COLO668 (cell line): ENCODE measurements around the gene BHLHA9.

Source experiments
- DNase-seq: peaks from one replicate; lab custom pipeline; 2025; ENCODE audit not compliant: unreplicated experiment; lab: John Stamatoyannopoulos, UW

The BHLHA9 gene

DNA sequence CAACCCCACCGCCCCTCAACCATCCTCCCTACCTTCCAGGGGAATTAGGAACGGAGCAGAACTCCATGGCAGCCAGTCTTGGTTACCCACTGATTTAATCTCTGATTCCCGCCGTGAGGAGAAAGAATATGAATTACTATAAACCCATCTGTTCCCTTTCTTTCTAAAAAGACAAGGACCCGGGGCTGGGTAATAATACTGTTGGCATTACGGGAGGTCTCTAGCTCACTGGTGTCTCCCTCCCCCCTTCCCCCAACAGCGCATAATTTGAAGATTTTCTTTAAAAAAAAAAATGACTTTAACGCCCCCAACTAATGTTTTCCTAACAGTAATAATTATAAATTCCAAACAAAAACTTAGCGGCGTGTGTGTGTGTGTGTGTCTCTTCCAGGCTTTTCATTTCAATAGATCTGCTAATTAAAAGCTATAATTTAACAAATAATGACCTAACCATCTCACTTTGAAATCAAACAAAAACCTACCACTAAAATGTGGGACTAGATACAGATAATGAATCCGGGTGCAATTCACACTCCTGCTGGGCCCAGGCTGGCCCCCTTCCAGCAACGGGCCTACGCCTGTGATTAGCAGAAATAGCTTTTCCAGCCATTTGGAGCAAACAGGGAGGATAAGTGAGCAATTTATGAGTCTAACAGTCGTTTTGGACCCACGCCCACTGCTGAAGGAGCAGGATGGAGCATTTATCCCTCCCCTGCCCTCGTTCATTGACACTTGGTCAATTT, 18.2 kb upstream of the BHLHA9 start:
- no peak for DNase-seq

DNA sequence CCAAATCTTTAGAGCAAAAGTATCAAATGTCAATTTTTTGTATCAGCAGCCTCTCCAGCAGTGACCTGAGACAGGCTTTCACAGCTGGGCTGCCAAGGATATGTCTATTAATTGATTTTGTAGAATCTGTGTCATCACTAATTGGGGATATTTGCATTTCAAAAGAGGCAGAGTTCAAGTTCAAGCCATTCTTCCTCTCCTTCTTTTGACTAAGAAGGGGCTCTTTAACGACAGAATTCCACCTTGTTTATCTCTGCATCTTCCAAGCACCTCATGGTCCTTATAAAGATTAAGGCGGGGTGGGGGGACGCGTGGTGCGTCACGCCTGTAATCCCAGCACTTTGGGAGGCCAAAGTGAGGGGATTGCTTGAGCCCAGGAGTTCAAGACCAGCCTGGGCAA, 15.2 kb upstream of the BHLHA9 start:
- no peak for DNase-seq

DNA sequence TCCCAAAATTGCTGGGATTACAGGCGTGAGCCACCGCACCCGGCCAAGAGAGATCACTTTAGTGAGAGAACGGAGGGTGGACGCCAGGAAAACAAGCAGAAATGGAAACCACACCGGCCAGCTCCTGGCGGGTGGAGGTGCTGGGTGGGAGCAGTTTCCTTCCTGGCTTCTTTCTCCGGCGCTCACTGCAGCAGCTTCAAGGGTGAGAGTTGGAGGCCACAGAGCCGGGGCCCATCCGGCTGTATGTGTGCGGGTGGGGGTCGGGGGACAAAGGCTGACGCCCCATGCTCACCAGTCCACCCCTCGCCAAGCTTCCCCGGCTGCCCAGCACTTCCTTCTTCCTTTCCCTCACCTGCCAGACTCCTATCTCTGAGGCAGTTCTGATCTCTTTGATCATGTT, 13.5 kb upstream of the BHLHA9 start:
- DNase-seq, result no peak

GRCh38 chr17:1260086-1260769, 10.0 kb upstream of the BHLHA9 start:
- no peak for DNase-seq

DNA sequence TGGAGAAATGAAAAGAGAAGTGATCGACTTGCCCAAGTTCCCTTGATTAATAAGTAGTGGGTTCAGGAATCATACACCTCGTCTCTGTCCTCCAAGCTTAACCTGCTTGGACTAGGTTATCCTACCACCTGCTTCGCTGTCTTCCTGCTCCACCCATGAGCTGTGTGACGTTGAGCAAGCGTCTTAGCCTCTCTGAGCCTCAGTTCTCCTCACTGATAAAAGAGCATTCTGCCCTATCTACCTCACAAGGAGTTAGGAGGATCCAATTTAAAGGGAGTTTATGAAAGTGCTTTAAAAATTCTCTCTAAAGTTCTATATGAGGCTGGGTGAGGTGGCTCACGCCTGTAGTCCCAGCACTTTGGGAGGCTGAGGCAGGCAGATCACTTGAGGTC, 9.5 kb upstream of the BHLHA9 start:
- no peak for DNase-seq

- no peak for DNase-seq
Observed at GRCh38 chr17:1264196-1264595, 6.0 kb upstream of the BHLHA9 start.

- DNase-seq, result no peak
Observed at GRCh38 chr17:1267471-1267943, 2.7 kb upstream of the BHLHA9 start.

GRCh38 chr17:1271030-1271423, 783 bp downstream of the BHLHA9 start:
- DNase-seq, result no peak

DNA sequence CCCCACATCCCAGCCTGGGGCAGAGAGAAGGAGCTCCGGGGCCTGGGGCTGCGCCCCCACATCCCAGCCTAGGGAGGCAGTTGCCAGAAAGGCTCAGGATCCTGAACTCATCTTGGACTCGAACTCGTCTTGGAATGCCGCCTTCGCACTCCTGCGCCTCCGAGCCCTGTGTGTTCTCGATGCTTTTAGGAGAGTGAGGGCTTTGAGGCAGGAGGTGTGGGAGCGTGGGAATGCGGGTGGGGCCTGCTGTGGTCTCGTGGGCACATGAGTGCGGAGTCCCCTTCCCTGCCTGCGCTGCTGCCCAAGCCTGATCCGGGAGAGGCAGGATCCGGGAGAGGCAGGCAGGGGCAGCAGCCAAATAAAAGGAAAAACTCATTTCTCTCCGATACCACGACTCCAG, 1.2 kb downstream of the BHLHA9 start:
- no peak for DNase-seq

- DNase-seq, result no peak
Observed at GRCh38 chr17:1272701-1273100, 2.5 kb downstream of the BHLHA9 start.

DNA sequence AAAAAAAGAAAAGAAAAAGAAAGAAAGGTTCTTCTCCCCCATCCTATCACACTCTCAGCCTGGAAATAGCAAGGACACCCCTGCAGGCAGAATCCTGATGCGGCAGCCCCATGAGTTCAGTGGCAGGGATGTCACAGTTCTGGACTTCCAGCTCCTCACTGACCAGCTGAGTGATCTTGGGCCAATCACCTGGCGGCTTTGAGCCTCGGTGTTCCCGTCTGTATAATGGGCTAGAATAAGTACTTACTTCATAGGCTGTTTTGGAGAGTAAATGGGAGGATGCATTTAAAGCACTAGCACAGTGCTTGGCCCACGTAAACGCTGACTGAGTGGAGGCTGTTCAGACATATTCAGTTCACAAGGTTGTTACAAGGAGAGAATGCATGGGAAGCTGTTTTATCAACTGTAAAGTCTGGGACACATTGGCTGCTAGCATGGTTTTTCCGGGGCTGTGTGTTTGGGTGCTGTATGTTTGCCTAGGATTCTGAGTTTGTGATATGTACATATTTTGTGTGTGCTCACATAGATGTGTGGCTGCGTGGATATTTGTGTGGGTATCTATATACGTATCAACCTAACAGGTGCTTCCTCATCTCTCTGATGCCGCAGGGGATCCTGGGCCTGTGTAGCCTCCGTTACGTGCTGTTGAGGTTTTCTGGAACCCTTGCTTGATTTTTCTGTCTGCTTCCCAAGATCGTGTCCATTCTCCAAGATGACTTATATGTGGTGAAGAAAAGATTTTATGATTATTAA, 3.4 kb downstream of the BHLHA9 start:
- no peak for DNase-seq

- no peak for DNase-seq
Observed at GRCh38 chr17:1274245-1274608, 4.0 kb downstream of the BHLHA9 start.

GRCh38 chr17:1275205-1275961, 5.1 kb downstream of the BHLHA9 start:
- DNase-seq, result no peak

DNA sequence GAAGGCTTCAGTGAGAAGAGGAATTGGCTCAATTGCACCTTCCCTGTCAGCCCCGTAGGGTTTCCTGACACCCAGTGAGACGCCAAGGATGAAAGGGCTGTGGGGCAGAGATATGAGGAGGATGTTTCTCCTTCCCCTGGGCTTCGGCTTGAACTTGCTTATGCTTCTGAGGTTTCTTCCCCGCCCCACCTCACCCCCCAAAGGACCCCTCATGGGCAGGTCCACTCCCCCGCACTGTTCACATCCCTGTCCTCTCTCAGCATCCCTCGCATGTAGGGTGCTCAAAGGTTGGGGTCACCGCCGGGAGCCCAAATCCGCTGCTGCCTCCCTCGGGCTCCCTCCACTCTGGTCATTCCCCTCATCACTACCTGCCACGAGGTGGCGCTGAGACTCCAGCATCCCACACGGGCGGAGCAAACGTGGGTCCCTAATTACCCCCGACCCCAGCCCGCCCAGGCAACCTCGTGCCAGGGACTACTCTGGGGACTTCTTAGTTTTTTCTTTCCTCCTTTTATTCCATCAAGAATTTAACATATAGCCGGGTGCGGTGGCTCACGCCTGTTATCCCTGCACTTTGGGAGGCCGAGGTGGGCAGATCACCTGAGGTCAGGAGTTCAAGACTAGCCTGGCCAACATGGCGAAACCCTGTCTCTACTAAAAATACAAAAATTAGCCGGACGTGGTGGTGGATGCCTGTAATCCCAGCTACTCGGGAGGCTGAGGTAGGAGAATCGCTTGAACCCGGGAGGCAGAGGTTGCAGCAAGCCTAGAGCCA, 5.9 kb downstream of the BHLHA9 start:
- peak; percentile 33 for DNase-seq

GRCh38 chr17:1280652-1281051, 10.4 kb downstream of the BHLHA9 start:
- no peak for DNase-seq

GRCh38 chr17:1286379-1287106, 16.3 kb downstream of the BHLHA9 start:
- DNase-seq, result no peak

- no peak for DNase-seq
Observed at GRCh38 chr17:1289695-1290094, 19.5 kb downstream of the BHLHA9 start.

GRCh38 chr17:1290676-1291075, 20.4 kb downstream of the BHLHA9 start:
- DNase-seq, result no peak

DNA sequence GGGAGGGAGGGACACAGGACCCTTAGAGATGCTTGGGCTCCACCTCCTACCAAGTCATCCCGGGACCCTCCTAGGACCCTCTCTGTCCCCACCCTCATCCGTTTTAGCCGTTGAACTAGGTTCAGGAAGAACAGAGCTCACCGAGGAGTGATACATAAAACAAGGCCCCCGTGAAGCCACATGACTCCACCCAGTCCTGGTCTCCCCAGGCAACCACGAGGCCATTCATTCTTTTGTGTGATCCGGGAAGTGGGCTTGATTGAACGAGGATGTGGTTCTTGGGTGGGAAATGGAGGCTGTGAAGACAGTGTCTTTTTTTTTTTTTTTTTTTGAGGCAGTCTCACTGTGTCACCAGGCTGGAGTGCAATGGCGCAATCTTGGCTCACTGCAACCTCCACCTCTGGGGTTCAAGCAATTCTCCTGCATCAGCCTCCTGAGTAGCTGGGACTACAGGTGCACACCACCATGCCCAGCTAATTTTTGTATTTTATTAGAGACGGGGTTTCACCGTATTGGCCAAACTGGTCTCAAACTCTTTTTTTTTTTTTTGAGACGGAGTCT, 24.0 kb downstream of the BHLHA9 start:
- DNase-seq, result no peak

GRCh38 chr17:1298606-1299005, 28.4 kb downstream of the BHLHA9 start:
- DNase-seq, result no peak
